HG02763 (cell line): ENCODE results near the gene SCAF1.

Source experiments
- ATAC-seq: cut with Tn5 transposase; IDR thresholded peaks from one replicate; pipeline ENCODE4 v1.9.1; 2021; ENCODE audit warnings: mild to moderate bottlenecking, moderate library complexity; ENCODE audit not compliant: unreplicated experiment

The SCAF1 gene

DNA sequence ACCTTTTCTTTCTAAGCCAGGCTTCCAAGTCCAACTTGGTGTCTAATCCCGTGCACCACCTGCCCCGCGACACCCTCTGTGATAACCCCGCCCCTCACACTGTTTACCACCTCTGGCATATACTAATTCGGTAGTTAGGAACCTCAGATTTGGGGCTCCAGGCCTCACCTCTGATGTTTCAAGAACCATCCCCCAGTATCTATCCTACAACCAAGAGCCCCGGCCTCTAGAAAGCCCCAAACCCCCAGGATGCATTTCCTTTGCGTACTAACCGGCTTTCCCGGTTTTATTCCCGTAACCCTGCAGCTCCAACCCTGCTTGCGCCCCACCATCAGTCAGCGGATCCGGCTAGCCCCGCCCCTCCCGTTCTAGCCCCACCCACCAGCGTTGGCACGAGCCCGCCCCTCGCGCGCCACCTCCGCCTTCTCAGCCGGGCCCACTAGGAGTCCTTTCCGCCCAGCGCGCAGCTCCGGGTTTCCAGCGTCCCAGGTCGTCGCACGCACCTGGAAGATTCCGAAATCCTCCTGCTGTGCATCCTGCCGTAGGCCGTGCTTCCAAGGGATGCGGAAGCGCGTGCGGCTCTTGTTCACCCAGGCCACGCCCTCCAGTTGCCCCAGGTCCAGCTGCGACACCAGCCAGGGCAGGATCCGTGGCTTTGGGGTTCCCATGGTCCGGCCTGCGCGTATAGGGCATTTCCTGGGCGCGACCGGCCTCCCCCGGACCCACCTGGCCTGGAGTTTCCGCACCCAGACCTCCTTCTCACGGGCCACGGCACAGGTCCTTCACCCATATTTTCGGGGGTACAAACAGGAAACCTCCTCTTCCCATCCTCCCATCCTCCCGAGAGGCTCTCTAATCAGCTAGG lies 22.4 kb downstream of the SCAF1 start:
- ATAC-seq: peak; percentile 34

DNA sequence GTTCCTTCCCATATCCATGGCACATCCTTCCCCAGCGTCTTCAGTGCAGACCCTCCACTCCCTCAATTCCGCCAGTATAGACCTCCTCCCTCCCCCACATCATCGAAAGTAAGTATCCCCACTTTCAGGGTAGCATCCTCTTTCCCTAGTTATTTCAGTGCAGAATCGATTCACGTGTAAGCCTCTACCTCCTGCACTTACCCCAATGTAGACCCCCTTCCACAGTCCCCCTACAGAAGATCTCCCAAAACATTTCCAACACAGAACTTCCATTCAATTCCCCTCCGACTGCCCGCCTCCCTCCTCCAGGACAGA lies 23.0 kb downstream of the SCAF1 start:
- ATAC-seq: no peak

DNA sequence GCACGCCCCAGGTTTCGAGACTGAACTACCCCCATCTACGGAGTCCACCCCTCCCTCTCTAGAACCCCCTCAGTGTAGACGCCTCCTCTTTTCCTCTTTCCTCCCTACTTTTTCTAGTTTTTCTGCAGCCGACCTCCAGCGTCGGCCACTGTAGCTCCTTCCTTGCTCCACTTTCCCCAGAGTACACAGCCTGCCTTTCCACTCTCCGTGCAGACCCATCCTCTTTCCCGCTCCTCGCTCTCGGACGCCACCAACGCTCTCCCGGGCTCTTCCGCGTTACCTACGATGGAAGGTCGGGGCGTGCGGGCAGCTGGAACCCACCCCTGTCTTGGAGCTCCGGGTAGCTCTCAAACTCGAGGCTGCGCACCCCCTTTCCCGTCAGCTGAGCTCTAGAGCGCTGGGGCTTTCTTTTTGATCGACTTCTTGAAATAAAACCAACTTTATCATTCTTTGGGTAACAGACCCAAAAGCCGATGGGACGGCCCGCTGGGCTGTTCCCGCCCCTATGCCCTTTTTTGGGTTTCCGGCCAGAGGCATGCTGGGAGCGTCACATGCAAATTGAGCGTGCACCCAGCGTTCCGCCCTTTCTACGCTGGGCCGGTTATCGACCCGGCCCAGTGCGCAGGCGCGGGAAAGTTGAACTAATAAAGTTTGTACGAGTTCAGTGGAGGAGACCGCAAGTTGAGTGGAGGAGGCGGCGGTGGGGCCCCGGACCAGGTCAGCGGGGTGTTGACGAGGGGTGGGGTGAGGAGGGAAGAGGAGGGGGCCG lies 23.5 kb downstream of the SCAF1 start, which contains the start of the genes BCL2L12 and IRF3:
Gene BCL2L12 (plus strand): TSS at position 583 of the 769 bp plus-strand sequence. CDS start 760 bp downstream, outside the sequence.
Gene IRF3 (minus strand): TSS at position 507 of the 769 bp plus-strand sequence. CDS start 1,019 bp downstream, outside the sequence.
- peak; percentile 83 for ATAC-seq

DNA sequence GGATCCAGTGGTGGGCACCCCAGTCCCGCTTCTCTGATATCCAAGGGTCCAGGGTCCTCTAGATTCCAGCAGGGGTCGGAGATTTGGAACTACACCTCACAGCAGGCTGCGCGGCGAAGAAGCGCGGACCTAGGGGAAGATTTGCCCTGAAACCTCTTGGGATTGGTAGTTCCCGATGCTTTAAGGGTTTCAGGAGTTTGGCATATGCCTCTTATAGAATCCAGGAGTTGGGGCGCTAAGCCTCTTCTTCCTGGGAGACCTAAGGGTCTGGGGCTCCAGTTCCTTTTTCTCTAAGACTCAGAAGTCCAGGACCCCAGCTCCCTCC lies 24.1 kb downstream of the SCAF1 start:
- ATAC-seq: no peak

DNA sequence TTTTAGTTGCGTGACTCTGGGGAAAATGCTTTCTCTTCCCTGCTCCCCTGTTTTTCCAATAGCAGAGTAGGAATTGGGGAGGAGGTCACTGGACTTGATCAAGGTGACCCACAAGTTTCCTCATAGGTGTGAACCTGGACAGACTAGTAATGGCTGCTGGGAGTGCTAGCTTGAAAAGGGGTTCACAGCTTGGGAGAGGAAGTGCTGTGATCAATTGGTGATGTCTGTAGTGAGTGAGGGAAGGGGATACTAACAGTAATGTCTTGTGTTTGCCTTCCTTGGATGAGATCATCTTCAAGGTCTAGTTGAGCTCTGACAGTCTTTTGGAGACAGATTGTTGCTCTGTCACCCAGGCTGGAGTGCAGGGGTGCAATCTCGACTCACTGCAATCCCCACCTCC lies 25.5 kb downstream of the SCAF1 start:
- ATAC-seq: no peak

DNA sequence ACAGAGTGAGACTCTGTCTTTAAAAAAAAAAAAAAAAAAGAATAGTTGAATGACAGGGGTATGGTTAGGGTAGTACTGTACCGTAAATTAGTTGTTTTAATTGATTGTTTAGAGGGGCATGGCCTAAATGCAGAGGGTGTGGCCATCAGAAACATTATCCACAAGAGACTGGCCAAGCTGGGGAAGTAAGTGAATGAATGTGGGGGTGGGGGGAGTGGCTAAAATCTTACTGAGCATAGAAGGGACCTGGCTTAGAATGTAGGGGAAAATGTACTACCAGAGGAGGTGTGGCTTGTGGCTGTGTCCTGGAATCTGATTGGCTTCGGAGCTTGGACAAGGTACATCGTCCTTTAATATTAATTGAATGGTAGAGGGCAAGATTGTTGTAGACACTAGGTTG lies 27.5 kb downstream of the SCAF1 start:
- ATAC-seq: no peak

DNA sequence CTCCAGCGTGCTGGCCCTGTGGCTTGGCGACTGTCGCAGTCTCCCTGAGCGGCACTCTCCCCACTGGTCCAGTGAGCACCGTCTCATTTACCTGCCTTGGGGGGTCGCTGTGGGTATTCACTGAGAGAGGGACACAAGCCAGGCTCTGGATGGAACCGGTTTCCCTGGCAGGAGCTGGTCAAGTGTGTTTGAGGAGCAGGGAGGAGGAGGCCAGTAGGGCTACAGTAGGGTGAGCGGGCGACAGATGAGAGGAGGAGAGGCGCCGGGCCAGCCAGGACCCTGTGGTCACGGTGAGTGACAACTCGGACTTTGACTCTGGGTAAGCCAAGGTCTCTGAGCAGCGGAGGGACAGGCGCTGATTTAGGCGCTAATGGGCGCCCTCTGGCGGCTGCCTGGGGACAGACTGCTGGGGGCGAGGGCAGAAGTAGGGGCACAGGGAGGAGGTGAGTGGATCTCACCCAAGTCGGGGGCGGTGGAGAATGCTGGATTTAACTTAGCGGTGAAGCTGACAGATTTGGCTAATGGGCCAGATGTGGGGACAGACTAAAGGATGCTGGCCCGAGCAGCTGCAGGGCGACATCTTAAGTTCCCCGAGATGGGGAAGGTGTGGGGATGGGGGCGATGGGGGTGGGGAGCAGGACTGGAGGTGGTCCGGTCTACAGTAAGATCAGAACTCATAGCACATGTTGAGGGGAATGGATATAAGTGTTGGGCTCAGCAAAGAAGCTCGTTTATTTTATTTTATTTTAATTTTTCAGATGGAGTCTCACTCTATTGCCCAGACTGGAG lies 30.3 kb downstream of the SCAF1 start:
- ATAC-seq: no peak

DNA sequence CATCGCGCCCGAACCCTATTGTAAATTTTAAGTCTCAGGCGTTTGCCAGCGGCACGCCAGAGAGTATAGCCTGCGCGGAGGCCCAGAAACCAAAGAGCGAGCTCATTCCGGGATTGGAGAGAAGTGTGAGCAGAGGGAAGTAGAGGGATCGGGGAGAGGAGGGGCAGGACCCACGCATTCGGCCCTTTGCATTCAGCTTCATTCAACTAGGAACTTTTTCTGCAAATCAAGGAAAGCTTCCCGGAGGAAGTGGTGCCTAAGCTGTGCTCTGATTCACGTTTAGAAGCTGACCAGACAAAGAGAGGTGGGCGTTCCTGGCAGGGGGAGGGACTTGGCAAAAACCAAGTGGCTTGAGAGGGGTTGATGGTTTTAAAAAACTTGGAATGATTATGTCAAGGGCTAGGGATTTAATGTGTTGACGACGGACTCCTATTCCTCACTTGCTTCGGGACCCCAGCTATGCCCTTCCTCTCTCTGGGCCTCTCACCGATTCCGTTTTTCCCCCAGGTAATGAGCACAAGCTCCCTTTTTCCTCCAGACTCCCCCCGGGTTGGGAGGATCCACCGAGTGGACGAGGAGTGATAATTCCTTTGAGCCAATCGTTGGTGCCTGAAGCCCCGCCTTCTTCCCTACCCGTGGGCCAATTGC lies 34.3 kb downstream of the SCAF1 start:
- no peak for ATAC-seq

DNA sequence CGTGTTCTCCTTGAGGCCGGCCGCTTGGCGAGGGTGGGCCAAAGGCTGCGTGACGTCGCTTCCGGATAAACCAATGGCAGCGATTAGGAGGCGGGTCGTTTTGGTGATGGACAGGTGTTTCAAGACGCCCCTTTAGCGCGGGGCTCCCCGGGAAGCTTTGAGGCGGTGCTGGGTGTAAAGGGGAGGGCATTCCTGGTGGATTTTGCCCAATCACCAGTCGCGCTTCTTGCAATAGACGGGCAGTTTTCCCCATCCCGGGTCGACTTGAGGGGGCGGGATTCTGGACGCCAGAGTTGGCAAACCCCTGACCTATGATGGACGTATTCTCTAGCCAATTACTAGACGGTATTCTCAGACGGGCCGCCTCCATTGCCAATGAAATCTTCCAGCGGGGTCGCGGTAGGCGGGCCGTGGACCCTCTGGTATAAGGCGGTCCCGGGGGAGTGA lies 34.8 kb downstream of the SCAF1 start:
- ATAC-seq: peak; percentile 68

DNA sequence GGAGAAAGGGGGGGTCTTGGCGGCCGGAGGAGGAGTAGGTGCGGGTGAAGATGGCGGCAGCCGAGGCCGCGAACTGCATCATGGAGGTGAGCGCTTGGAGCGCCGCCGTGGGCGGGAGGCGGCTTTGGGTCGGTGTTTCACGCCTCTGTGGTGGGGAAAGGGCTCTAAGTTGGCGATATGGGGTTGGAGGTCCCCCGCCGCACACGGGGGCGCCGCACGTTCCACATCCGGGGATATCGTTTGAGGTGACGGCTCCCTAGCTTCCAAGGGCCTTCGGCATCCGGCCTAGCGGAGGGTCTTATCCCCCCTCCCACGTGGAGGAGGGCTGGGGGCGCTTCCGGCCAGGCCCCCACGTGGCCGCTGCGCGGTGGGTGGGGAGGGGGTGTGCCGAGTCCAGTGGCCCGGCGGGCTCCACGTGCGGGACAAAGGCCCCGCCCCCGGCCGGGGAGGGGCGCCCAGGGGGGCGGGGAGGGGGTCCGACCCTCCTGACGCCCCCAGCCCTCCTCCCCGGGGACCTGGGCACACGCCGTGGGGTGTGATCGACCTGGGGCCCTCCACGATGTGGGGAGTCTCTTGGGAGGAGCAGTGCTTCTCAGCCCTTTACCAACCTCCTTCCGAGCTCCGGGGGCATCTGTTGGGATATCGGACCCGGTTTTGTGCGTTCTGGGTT lies 35.4 kb downstream of the SCAF1 start, which contains the start of gene PRMT1:
Gene PRMT1 (plus strand): TSS at position 41 of the 670 bp plus-strand sequence. CDS start 10 bp downstream, at position 51.
- no peak for ATAC-seq

DNA sequence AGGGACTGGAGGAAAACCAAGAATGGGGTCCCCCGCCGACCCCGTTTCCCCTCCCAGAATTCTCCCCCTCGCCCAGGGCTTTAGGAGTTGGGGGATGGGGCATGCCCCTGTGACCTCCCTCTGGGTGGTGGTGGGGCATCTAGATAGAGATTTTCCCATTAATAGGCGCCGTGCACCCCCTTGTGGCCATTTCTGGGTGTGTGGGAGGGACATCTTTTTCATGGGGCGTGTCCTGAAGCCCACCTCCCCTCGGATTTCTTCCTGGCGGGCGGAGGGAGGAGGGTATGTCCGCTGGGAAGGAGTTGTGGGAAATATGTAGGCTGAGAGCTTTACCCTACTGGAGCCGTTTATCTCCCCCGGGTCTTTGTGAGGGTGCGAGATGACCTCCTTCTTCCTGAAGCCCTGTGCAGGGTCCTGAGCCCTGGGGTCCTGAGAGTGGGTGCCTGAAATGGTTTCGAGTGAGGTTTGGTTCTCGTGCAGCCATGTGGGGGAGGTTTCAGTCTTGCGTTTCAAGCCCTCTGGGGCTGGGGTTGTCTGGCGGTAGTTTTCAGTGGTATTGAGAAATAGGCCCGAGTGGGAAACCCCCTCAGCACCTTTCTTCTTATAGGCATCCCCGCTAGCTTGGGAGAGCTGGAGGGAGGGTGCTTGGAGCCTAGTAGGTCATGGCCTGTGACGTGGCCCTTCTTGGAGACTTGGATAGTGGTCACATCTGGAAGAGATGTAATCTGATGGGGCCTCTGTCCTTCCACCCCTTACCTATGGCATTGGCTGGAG lies 36.1 kb downstream of the SCAF1 start:
- ATAC-seq: no peak

DNA sequence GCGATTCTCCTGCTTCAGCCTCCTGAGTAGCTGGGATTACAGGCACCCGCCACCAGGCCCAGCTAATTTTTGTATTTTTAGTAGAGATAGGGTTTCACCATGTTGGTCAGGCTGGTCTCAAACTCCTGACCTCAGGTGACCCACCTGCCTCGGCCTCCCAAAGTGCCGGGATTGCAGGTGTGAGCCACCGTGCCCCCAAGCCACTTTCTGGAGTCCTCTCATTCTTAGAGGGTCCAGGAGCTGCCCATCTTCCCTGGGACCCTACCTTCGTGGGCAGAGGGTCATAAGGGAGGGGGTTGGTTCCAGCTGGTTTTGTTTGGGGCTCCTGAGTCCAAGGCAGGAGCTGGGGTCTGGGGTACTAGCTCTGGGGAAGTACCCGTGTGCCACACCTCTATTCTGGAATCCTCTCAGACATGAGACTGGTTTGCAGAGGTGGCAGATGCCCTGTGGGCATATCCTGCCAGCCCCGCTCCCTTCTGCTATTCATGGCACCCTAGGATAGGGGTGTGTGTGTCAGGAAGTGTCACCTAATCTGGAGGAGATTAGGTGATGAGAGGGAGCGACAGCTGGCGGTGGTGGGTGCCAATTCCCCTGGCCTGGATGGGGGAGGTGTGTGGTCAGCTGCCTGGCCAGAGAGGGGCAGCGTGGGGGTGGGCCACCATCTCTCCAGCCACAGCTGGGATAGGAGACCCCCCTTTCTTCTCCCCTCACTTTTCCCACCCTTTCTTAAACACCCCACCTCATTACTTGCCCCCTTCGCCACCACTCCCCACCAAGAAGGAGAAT lies 37.2 kb downstream of the SCAF1 start:
- ATAC-seq: no peak

DNA sequence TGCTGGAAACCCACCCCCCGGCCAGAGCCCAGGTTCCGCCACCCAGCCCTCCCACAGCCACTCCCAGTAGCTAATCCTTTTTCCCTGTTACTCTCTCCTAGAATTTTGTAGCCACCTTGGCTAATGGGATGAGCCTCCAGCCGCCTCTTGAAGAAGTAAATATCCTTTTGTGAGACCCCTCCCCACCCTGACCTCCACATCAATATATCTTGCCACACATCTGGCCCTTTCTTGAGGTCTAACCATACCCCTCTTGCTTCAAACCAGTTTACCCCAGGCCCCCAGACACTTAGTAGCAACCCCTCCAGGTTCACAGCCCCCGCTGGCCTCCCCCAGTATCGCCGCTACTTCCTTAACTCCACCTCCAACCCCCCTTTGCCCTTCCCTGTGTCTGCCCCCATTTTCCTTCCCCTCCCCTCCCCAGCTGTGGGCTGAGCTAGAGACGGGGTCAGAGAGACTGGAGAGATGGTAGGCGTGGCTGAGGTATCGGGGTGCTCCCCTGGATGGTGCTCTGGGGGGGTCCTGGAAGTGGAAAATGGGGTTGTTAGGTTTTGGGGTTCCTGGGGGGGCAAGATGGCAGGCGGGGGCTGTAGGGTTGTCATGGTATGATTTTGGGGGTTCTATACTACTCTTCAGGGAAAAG lies 37.9 kb downstream of the SCAF1 start:
- ATAC-seq: no peak

DNA sequence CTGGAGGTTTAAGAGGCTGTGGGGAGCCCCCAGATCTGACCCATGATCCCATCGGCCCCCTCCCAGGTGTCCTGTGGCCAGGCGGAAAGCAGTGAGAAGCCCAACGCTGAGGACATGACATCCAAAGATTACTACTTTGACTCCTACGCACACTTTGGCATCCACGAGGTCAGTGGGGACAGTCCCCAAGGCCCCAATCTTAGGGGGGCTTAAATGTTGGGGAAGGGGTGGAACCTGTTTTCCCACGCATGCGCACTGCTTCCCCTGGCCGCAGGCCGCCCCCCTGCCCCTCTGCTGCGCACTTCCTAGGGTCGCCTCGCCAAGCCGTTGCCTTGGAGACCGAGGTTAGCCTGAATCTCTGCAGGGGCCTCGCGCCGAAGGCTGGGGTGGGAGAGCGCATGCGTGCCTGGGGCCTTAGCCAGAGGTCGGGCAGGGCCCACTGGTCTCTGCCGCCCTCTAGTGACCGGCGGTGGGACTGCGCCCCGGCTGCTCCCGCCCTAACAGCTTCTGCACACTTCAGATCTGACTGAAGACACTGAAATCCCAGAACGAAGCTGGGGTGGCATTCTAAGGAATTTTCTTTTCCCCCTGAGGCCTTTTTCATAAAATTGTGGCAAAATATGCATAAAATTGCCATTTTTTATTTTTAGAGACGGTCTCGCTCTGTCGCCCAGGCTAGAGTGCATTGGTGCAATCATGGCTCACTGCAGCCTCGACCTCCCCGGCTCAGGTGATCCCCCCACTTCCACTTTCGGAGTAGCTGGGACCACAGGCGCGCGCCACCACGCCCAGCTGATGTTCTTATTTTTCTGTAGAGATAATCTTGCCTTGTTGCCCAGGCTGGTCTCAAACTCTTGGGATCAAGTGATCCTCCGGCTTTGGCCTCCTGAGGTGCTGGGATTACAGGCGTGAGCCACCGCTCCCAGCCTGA lies 38.7 kb downstream of the SCAF1 start:
- ATAC-seq: no peak

DNA sequence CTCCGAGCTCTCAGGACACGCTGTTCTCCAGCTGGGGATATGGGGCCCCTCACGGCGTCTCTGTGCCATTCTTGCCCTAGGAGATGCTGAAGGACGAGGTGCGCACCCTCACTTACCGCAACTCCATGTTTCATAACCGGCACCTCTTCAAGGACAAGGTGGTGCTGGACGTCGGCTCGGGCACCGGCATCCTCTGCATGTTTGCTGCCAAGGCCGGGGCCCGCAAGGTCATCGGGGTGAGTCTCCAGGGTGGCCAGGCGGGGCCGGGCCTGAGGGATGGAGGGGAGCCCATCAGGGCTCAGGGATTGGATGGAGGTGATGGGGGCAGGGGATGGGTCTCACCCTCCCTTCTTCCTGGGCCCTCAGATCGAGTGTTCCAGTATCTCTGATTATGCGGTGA lies 39.8 kb downstream of the SCAF1 start:
- no peak for ATAC-seq

DNA sequence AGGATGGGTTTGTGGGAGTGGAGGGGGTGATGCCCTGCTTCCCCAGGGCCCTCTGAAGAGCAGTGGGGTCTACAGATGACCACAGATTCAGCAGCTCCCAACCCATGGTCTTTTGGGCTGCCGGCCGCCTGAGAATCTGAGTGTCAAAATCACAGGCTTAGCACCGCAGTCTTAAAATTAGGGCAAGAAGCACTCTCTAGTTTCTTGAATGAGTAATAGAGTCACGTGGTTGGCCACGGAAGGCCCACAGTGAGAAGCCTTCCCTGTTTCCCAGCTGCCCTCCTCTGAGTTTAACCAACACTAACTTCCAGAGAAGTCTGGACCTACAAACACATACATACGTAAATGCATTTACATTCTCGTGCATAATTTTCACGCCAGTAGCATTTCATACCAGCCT lies 40.3 kb downstream of the SCAF1 start:
- ATAC-seq: no peak

DNA sequence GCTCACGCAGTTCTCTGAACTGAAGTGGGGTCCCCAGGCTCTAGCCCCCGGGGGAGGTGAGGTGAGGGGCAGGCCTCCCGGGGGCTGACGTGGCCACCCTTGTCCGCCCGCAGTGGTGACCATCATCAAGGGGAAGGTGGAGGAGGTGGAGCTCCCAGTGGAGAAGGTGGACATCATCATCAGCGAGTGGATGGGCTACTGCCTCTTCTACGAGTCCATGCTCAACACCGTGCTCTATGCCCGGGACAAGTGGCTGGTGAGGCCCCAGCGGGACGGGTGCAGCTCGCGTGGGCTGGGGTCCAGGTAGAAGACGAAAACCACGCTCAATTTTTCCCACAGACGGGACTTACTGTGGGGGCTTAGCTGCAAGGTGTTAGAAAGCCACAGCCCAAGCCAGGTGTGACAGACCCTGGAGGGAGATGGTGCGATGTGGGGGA lies 41.8 kb downstream of the SCAF1 start:
- ATAC-seq: no peak
